ENCODE data around the gene CCL13.

DNA sequence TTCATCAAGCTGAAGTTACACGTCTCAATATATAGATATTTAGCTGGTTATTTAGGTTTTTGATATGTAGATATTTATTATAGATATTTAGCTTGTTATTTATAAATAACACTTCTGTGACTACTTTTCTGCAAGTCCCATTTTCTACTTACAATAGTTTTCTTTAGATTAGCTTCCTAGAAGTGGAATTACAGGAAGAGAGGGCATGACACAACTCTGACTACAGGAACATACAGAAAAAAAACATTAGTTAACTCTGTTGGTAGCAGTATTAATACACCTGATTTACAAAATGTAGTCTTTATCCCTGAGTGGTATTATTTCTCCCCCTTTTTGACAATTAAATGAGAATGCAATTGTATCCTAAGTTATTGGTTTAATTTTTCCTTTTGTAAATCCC is 28.0 kb downstream of the CCL13 start:
- TF ChIP-seq POLR2A (IDR thresholded peaks at IDR 0.05), result no peak
- TF ChIP-seq, protein P1, sequence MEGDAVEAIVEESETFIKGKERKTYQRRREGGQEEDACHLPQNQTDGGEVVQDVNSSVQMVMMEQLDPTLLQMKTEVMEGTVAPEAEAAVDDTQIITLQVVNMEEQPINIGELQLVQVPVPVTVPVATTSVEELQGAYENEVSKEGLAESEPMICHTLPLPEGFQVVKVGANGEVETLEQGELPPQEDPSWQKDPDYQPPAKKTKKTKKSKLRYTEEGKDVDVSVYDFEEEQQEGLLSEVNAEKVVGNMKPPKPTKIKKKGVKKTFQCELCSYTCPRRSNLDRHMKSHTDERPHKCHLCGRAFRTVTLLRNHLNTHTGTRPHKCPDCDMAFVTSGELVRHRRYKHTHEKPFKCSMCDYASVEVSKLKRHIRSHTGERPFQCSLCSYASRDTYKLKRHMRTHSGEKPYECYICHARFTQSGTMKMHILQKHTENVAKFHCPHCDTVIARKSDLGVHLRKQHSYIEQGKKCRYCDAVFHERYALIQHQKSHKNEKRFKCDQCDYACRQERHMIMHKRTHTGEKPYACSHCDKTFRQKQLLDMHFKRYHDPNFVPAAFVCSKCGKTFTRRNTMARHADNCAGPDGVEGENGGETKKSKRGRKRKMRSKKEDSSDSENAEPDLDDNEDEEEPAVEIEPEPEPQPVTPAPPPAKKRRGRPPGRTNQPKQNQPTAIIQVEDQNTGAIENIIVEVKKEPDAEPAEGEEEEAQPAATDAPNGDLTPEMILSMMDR (IDR thresholded peaks at IDR 0.05 in 4 of 5, conservative IDR thresholded peaks at IDR 0.05 in 1 of 5), result no peak
